ENCODE results near the gene CMTM4.

GRCh38 chr16:66634527-66635196 is 61.9 kb downstream of the CMTM4 start:
- TF ChIP-seq EZH2 (IDR thresholded peaks at IDR 0.05) (no peak), POLR2A (IDR thresholded peaks at IDR 0.05; ENCODE audit: borderline replicate concordance, extremely low read depth, insufficient read depth, insufficient read length) (no peak), SIN3A (IDR thresholded peaks at IDR 0.05; ENCODE audit: low read depth) (no peak)

Measured in HCT116 (cell line).